GM13976 (cell line): ENCODE data around the gene RUNDC3A.
"Not testable (repeated sequence)": the region's sequence is repeated elsewhere in the genome, so short reads cannot be mapped to it uniquely, and the experiment has no call there.

Experiments used
- DNase-seq: peaks from one replicate; pipeline ENCODE4 v3.0.0; 2012; ENCODE audit warnings: low spot score
- in situ Hi-C: fragments of 300-500 bp; cut with MboI; formaldehyde crosslinking; loops from one replicate; pipeline ENCODE4 v1.12.0; 2022; ENCODE audit warnings: low sequenced_read_pairs, mixed read lengths, inconsistent platforms; ENCODE audit not compliant: unreplicated experiment
- TF ChIP-seq, protein P1 (sequence below): IDR thresholded peaks from 2 replicates; pipeline ENCODE4 v1.5.1; 2012; ENCODE audit warnings: borderline replicate concordance, mild to moderate bottlenecking; ENCODE audit not compliant: insufficient read depth; ENCODE audit errors: extremely low read depth, missing control alignments, control extremely low read depth

Gene RUNDC3A

DNA sequence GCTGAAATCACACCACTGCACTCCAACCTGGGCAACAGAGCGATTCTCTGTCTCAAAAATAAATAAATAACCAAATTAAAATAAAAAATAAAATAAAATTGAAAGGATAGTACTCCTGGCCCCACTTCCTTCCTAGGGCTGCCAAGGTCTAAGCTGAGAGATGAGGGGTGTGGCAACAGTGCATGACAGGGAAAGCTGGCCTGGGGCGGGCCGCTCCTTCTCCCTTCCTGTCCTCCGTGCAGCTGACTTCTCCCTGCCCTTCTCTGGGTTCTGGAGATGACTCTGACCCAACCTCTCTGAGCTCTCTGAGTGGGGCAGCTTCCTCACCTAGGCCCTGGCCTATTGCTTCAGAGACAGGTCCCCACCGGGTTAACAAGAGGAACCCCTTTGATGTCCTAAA, 25.0 kb downstream of the RUNDC3A start:
- in situ Hi-C loops = loop anchor here (5.0 kb wide), 1 partner anchor 131 kb away; no protein-coding TSS in a partner anchor
- no peak for DNase-seq
- TF ChIP-seq, protein P1, sequence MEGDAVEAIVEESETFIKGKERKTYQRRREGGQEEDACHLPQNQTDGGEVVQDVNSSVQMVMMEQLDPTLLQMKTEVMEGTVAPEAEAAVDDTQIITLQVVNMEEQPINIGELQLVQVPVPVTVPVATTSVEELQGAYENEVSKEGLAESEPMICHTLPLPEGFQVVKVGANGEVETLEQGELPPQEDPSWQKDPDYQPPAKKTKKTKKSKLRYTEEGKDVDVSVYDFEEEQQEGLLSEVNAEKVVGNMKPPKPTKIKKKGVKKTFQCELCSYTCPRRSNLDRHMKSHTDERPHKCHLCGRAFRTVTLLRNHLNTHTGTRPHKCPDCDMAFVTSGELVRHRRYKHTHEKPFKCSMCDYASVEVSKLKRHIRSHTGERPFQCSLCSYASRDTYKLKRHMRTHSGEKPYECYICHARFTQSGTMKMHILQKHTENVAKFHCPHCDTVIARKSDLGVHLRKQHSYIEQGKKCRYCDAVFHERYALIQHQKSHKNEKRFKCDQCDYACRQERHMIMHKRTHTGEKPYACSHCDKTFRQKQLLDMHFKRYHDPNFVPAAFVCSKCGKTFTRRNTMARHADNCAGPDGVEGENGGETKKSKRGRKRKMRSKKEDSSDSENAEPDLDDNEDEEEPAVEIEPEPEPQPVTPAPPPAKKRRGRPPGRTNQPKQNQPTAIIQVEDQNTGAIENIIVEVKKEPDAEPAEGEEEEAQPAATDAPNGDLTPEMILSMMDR = no peak

DNA sequence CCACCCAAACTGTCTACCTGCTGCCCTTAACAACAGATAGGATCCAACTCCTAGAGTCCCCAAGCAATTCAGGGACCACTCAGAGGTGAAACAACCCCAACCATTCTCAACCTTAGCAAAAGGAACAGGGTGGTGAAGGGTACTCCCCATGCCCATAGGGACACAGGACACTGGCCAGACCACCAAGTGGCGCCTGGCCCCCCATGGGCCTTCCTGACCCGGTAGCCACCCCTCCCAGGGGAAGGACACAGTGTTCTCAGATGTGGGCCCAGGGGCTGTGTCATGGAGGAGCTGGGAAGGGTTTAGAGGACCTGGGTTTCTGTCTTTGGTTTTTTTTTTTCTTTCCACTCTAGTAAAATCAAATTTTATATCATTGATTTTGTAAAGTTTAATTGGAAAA, 25.9 kb downstream of the RUNDC3A start:
- DNase-seq = no peak
- in situ Hi-C loops = loop anchor here (5.0 kb wide), 1 partner anchor 132 kb away; no protein-coding TSS in a partner anchor
- TF ChIP-seq, protein P1 = no peak

DNA sequence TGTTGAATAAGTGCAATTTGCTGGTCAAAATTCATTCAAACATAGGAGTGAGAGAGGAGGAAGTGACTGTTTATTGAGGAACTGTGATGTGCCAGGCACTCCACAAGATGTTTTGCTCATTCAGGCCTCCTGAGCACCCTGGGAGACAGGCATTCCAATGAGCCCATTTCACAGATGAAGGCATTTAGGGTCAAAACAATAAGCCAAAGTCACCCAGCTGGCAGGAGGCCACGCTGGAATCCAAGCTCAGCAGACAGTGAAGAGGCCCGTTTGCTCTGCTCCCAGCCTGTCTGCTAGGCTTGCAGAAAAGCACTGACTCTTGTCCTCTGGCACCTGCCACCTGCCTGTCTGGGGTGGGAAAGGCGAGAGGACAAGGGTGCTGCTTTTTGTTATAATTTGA, 26.3 kb downstream of the RUNDC3A start:
- in situ Hi-C loops = loop anchor here (5.0 kb wide), 1 partner anchor 132 kb away; no protein-coding TSS in a partner anchor
- TF ChIP-seq, protein P1 = no peak
- DNase-seq = no peak

DNA sequence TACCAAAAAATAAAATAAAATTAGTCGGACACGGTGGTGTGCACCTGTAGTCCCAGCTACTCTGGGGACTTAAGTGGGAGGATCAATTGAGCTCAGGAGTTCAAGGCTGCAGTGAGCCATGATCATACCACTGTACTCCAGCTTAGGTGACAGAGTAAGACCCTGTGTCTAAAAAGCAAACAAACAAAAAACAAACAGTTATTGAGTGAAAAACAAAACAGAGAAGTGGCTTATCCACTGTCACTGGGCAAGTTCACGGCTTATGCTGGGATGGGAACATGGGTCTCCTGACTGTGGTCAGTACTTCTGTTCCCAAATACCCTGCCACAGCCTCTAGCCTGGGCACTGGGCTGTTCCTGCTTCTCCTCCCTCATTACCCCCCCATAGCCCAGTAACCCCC, 27.2 kb downstream of the RUNDC3A start:
- DNase-seq = no peak
- in situ Hi-C loops = no loop called here
- TF ChIP-seq, protein P1 = no peak

DNA sequence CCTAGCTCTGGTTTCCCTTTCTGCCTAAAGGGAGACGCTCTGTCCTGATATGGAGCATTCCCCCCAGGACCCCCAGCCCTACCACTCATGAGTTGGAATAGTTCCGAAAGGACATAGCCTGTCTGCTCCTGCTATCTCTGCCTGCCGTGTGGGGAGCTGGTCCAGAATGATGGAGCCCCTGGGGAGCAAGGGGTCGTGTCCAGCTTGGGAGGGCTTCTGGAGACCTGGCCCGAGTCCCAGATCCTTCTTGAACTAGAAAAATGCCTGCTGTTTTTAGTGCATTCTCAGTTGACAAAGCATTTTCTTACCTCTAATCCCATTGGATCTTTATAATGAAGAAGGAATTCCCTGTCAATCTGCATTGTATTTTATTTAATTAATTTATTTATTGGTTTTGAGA, 27.6 kb downstream of the RUNDC3A start:
- in situ Hi-C loops = no loop called here
- DNase-seq = no peak
- TF ChIP-seq, protein P1 = no peak

DNA sequence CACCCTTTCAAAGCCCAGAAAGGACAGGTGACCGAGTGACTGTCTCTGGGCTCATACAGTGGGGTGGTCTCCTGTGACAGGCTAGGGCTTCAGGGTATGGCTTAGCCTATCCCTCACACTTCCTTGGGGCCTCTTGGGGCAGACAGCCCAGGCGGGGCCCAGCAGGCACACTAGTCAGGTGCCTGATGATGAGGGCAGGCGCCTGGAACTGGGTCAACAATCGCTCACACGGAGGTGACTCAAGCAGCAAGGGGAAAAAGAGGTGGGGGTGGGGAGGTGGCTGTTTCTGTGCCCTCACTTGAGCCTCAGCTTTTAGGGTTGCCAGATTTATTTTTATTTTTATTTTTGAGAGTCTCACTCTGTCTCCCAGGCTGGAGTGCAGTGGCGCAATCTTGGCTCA, 30.3 kb downstream of the RUNDC3A start:
- in situ Hi-C loops = no loop called here
- TF ChIP-seq, protein P1 = no peak
- no peak for DNase-seq

DNA sequence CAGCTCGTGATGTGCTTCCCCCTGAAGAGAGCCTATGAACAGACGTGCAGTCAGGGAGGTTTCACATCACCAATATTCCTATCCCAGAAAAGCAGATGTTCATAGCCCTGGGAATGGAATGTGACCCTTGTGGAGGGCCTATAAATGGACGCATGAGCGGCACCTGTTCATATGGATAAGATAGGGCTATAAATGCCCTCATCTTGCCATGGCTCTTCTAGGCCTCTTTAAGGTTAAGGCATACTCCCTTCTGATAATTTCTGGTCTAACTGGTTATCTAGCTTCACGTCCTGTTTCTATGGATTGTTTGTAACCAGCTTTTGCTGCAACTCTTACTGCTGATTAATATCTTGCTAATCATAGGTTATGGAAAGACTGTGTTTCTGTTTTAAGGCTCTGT, 32.2 kb downstream of the RUNDC3A start:
- DNase-seq = not testable (repeated sequence)

More for the DNA sequence above, 32.2 kb downstream of the RUNDC3A start:
- in situ Hi-C loops = not testable (repeated sequence)
